GM19099 (cell line): Measurements from ENCODE around the gene MBP.

Experiments used
- POLR2A ChIP-seq: IDR thresholded peaks from 3 replicates; pipeline ENCODE4 v1.6.1; 2011; ENCODE audit warnings: low read depth; ENCODE audit not compliant: insufficient read length; ENCODE audit errors: extremely low read depth

Gene MBP

GRCh38 chr18:77130229-77131099 lies 2.1 kb downstream of the MBP start:
- TF ChIP-seq POLR2A, result no peak

GRCh38 chr18:77129150-77129551 lies 3.4 kb downstream of the MBP start:
- no peak for TF ChIP-seq POLR2A

- TF ChIP-seq POLR2A, result no peak
These were observed 4.6 kb downstream of the MBP start for GRCh38 chr18:77127769-77128671.

- TF ChIP-seq POLR2A, result peak; percentile 55
These were observed 8.1 kb downstream of the MBP start for GRCh38 chr18:77124452-77124922.

GRCh38 chr18:77123320-77124231 lies 9.0 kb downstream of the MBP start:
- TF ChIP-seq POLR2A, result peak; percentile 35

- no peak for TF ChIP-seq POLR2A
These were observed 11.1 kb downstream of the MBP start for GRCh38 chr18:77121523-77121922.

- TF ChIP-seq POLR2A, result no peak
These were observed 12.6 kb downstream of the MBP start for GRCh38 chr18:77119851-77120491.

GRCh38 chr18:77119101-77119850 lies 13.3 kb downstream of the MBP start:
- TF ChIP-seq POLR2A, result no peak

GRCh38 chr18:77118256-77119090 lies 14.1 kb downstream of the MBP start:
- no peak for TF ChIP-seq POLR2A

- no peak for TF ChIP-seq POLR2A
These were observed 16.1 kb downstream of the MBP start for GRCh38 chr18:77116201-77117080.

GRCh38 chr18:77115192-77115953 lies 17.2 kb downstream of the MBP start:
- TF ChIP-seq POLR2A, result no peak
